ENCODE results near the gene LDLR. TPM values are rescaled to one million over a fixed set of nuclear protein-coding genes. Genes with fewer than 3 reads are reported as not detected.
"Not testable (repeated sequence)": the region's sequence is repeated elsewhere in the genome, so short reads cannot be mapped to it uniquely, and the experiment has no call there.

LDLR gene
- total RNA-seq, 1 experiment from 2014 or later = 182 TPM

GRCh38 chr19:11069561-11069960 is 19.7 kb upstream of the LDLR start:
- ChIA-PET POLR2A (ENCODE audit: unreplicated experiment) (no interaction called here), CTCF (no interaction called here)
- H3K79me2 ChIP-seq (ENCODE audit: low read depth) = no peaks in the 10 kb centered on the region
- DNase-seq = no peak
- H3K9me3 ChIP-seq (ENCODE audit: insufficient read depth, low read depth) = no peaks in the 10 kb centered on the region
- no TSS peak for BruUV-seq (replicated peaks)
- no peak for TF ChIP-seq CTCF (conservative IDR thresholded peaks at IDR 0.05)
- TF ChIP-seq EZH2 (IDR thresholded peaks at IDR 0.05; ENCODE audit: low read depth) = no peak
- H3K4me1 ChIP-seq (replicated peaks; ENCODE audit: insufficient read depth) = no peaks in the 10 kb centered on the region
- H3K27ac ChIP-seq = no peak overlapping the region
- H3F3A ChIP-seq (ENCODE audit: insufficient read depth, low read depth) = peaks cover 11% of the 10 kb centered on the region; the same call in 1 of the 2 replicates
- no peaks in the 10 kb centered on the region for H3K27me3 ChIP-seq (ENCODE audit: insufficient read depth, low read depth)
- intact Hi-C loops (cut with micrococcal nuclease; ENCODE audit: unreplicated experiment) = no loop called here
- no peak overlapping the region for H2AFZ ChIP-seq
- no peaks in the 10 kb centered on the region for H4K20me1 ChIP-seq (ENCODE audit: insufficient read depth)
- H3K4me3 ChIP-seq = no peak overlapping the region
- no peak overlapping the region for H3K4me2 ChIP-seq
- H3K36me3 ChIP-seq (ENCODE audit: low read depth) = no peaks in the 10 kb centered on the region
- no peaks in the 10 kb centered on the region for H3K9me2 ChIP-seq (ENCODE audit: insufficient read depth)

DNA sequence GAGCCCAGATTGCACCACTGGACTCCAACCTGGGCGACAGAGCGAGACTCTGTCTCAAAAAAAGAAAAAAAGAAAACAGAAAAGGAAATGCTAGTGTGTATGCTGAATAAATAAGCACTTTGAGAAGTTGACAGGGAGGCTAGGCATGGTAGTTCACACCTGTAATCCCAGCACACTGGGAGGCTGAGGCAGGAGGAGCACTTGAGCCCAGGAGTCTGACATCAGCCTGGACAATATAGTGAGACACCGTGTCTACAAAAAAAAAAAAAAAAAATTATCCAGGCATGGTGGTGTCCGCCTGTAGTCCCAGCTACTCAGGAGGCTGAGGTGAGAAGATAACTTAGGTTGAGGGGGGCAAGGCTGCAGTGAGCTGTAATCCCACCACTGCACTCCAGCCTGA is 19.1 kb upstream of the LDLR start:
- Histone ChIP-seq H3F3A (ENCODE audit: insufficient read depth, low read depth) (peaks cover 11% of the 10 kb centered on the region; the same call in 1 of the 2 replicates), H3K79me2 (ENCODE audit: low read depth) (no peaks in the 10 kb centered on the region), H3K4me3 (no peak overlapping the region), H2AFZ (no peak overlapping the region), H3K4me2 (no peak overlapping the region), H3K9me2 (ENCODE audit: insufficient read depth) (no peaks in the 10 kb centered on the region), H3K27ac (no peak overlapping the region), H3K27me3 (ENCODE audit: insufficient read depth, low read depth) (no peaks in the 10 kb centered on the region), H3K9me3 (ENCODE audit: insufficient read depth, low read depth) (no peaks in the 10 kb centered on the region), H3K36me3 (ENCODE audit: low read depth) (no peaks in the 10 kb centered on the region), H4K20me1 (ENCODE audit: insufficient read depth) (no peaks in the 10 kb centered on the region), H3K4me1 (replicated peaks; ENCODE audit: insufficient read depth) (no peaks in the 10 kb centered on the region)
- DNase-seq = no peak
- POLR2A ChIA-PET (ENCODE audit: unreplicated experiment) = no interaction called here
- no TSS peak for BruUV-seq (replicated peaks)
- TF ChIP-seq CTCF (conservative IDR thresholded peaks at IDR 0.05) (no peak), EZH2 (IDR thresholded peaks at IDR 0.05; ENCODE audit: low read depth) (no peak)
- CTCF ChIA-PET = no interaction called here
- intact Hi-C loops (cut with micrococcal nuclease; ENCODE audit: unreplicated experiment) = no loop called here

GRCh38 chr19:11073568-11073967 is 15.7 kb upstream of the LDLR start:
- Histone ChIP-seq H4K20me1 (ENCODE audit: insufficient read depth) (no peaks in the 10 kb centered on the region), H3K4me3 (no peak overlapping the region), H2AFZ (no peak overlapping the region), H3K9me3 (ENCODE audit: insufficient read depth, low read depth) (no peaks in the 10 kb centered on the region), H3K36me3 (ENCODE audit: low read depth) (no peaks in the 10 kb centered on the region), H3K79me2 (ENCODE audit: low read depth) (no peaks in the 10 kb centered on the region), H3F3A (ENCODE audit: insufficient read depth, low read depth) (peaks cover 11% of the 10 kb centered on the region; the same call in 1 of the 2 replicates), H3K27ac (no peak overlapping the region), H3K4me2 (no peak overlapping the region), H3K27me3 (ENCODE audit: insufficient read depth, low read depth) (no peaks in the 10 kb centered on the region), H3K4me1 (replicated peaks; ENCODE audit: insufficient read depth) (no peaks in the 10 kb centered on the region), H3K9me2 (ENCODE audit: insufficient read depth) (no peaks in the 10 kb centered on the region)
- no peak for DNase-seq
- CTCF ChIA-PET = no interaction called here
- intact Hi-C loops (cut with micrococcal nuclease; ENCODE audit: unreplicated experiment) = no loop called here
- POLR2A ChIA-PET (ENCODE audit: unreplicated experiment) = no interaction called here
- no TSS peak for BruUV-seq (replicated peaks)
- no peak for TF ChIP-seq EZH2 (IDR thresholded peaks at IDR 0.05; ENCODE audit: low read depth)
- no peak for TF ChIP-seq CTCF (conservative IDR thresholded peaks at IDR 0.05)

DNA sequence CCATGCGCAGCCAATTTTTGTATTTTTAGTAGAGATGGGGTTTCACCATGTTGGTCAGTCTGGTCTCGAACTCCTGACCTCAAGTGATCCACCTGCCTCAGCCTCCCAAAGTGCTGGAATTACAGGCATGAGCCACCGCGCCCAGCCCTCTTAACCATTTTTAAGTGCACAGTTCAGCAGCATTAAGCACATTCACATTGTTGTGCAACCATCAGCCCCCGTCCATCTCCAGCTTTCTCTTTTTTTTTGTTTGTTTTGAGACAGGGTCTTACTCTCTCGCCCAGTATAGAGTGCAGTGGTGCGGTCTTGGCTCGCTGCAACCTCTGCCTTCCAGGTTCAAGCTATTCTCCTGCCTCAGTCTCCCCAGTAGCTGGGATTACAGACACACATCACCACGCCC is 12.5 kb upstream of the LDLR start:
- H3K9me2 ChIP-seq (ENCODE audit: insufficient read depth); H3K4me2 ChIP-seq; DNase-seq; H3K27ac ChIP-seq; POLR2A ChIA-PET (ENCODE audit: unreplicated experiment); CTCF ChIA-PET; intact Hi-C loops (cut with micrococcal nuclease; ENCODE audit: unreplicated experiment); H3K27me3 ChIP-seq (ENCODE audit: insufficient read depth, low read depth); H3K36me3 ChIP-seq (ENCODE audit: low read depth); H4K20me1 ChIP-seq (ENCODE audit: insufficient read depth); H2AFZ ChIP-seq; H3K79me2 ChIP-seq (ENCODE audit: low read depth); H3K4me3 ChIP-seq; H3K4me1 ChIP-seq (replicated peaks; ENCODE audit: insufficient read depth); H3K9me3 ChIP-seq (ENCODE audit: insufficient read depth, low read depth); BruUV-seq (replicated peaks): not testable (repeated sequence)
- H3F3A ChIP-seq (ENCODE audit: insufficient read depth, low read depth) = peaks cover 11% of the 10 kb centered on the region; the same call in 1 of the 2 replicates

Data from PC-9 (cell line).